Small intestine (tissue), 7 donors: ENCODE data around the gene TNFRSF8. TPM values are rescaled to one million over a fixed set of nuclear protein-coding genes. Genes with fewer than 3 reads are reported as not detected.
A peak's percentile ranks its signal among the peaks of the same experiment; 100 is the strongest.

Source experiments
- DNase-seq, 2 donors: peaks; one replicate each; pipeline versions ENCODE4 v3.0.0 to v3.0.0-alpha.2; 2013
- FAIRE-seq: peaks from 2 replicates; lab custom pipeline; 2012; peaks lifted over from hg19 to GRCh38; lab: Jason Lieb, UNC
- H3K27ac ChIP-seq, 3 donors: one replicate each; pipeline ENCODE4 v1.5.1; 2013; ENCODE audit warnings: low read length in 2 of 3, mild to moderate bottlenecking in 2 of 3, control low read depth in 1 of 3, inconsistent platforms in 1 of 3, low read depth in 1 of 3, moderate library complexity in 1 of 3
- H3K27me3 ChIP-seq, 3 donors: one replicate each; pipeline ENCODE4 v1.6.1; 2013; ENCODE audit warnings: low read length in 3 of 3, inconsistent platforms in 1 of 3; ENCODE audit not compliant: control insufficient read depth in 3 of 3, insufficient read depth in 3 of 3
- H3K36me3 ChIP-seq, 3 donors: one replicate each; pipeline ENCODE4 v1.6.1; 2013; ENCODE audit warnings: low read length in 3 of 3, inconsistent platforms in 1 of 3, low read depth in 1 of 3, mild to moderate bottlenecking in 1 of 3, moderate library complexity in 1 of 3; ENCODE audit not compliant: control insufficient read depth in 3 of 3, insufficient read depth in 2 of 3
- H3K4me1 ChIP-seq, 3 donors: one replicate each; pipeline ENCODE4 v1.6.1; 2013; ENCODE audit warnings: low read length in 2 of 3, inconsistent platforms in 1 of 3, low read depth in 1 of 3, mild to moderate bottlenecking in 1 of 3, moderate library complexity in 1 of 3; ENCODE audit not compliant: control insufficient read depth in 3 of 3, insufficient read depth in 2 of 3
- H3K4me3 ChIP-seq, 3 donors: one replicate each; pipeline ENCODE4 v1.5.1; 2013; ENCODE audit warnings: low read length in 3 of 3, control low read depth in 1 of 3, inconsistent platforms in 1 of 3, low read depth in 1 of 3, mild to moderate bottlenecking in 1 of 3, moderate library complexity in 1 of 3
- H3K9me3 ChIP-seq, 2 donors: one replicate each; pipeline ENCODE4 v1.6.1; 2013; ENCODE audit warnings: low read depth in 1 of 2, low read length in 1 of 2; ENCODE audit not compliant: control insufficient read depth in 2 of 2, insufficient read depth in 1 of 2
- WGBS, 3 donors: extraction: QIAGEN DNeasy Blood & Tissue Kit; methylation state at CpG; one replicate each; pipeline ENCODE4 v1.1.7; 2013; 5-methylcytosine and 5-hydroxymethylcytosine counted together
- polyA plus RNA-seq, 4 donors: library from polyadenylated mRNA; stranded (reverse) in 3 of 4; unstranded in 1 of 4; fragments of 200-250 nt in 3 of 4; fragments of 120-200 nt in 1 of 4; gene quantifications; one replicate each; pipeline versions ENCODE4 v1.2.1 to v1.2.3, GENCODE V29; 2013
- donor health status: healthy with polysubstance abuse.
- donor health status: control.
- donor health status: control.
- donor health status: Bipolar disorder and iron deficiency.
- donor health status: healthy.

TNFRSF8 gene
- polyA plus RNA-seq, 4 donors: 0.10 to 2.1 (median 0.54) TPM; not detected in 1

DNA sequence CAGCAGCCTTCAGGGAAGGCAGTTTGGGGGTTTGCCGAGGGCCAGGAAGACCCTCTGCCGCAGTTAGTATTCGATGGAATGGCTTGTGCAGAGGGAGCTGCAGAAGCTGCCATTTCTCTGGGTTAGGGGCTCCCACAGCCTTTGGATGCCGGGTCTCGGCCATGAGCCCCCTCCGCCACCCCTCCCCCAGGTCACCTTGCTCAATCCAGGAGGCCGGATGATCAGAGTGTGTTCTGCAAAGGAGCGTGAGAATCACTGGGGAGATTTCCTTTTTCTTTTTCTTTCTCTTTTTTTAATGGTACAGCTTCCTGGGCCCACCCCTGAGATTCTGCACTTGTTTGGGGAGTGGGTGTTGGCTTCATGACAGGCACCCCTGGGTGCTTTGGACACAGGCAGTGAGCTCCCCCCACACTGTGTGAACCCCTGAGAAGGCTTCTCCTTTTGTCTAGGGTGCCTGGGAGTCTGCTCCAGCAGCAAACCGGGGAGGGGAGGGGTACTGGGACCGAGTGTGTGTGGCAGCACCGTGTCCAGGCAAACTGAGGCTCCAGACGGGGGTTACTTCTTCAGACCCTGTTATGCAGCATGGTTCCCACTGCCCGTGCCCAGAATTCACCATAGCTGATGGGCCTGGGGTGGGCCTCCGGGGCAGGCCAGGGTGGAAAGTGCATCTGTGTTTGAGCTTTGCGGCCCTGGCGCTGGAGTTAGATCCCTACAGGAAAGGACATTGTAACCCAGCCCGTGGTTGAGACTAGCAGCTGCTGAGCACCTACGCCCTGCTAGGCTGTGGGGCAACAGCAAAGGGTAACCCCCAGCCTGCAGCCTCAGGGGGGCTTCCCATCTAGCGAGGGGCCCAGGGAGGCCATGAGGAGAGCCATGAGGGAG, 122.2 kb downstream of the TNFRSF8 start:
- FAIRE-seq (no peak), DNase-seq (no peak)
- H3K27ac ChIP-seq: peak overlapping the region; percentile 73 to 90 (median 80)
- 62 to 69% (median 69%) methylated on average over 19 of the region's 19 CpGs for WGBS, 3 donors
- no peaks in the 10 kb centered on the region for H3K27me3 ChIP-seq
- peaks cover 10 to 47% (median 14%) of the 10 kb centered on the region in 3 donors for H3K4me1 ChIP-seq
- H3K36me3 ChIP-seq: peaks cover 3 to 28% (median 5%) of the 10 kb centered on the region in 3 donors
- H3K4me3 ChIP-seq: peak overlapping the region in 1 of 3 donors; percentile 0
- no peaks in the 10 kb centered on the region for H3K9me3 ChIP-seq

DNA sequence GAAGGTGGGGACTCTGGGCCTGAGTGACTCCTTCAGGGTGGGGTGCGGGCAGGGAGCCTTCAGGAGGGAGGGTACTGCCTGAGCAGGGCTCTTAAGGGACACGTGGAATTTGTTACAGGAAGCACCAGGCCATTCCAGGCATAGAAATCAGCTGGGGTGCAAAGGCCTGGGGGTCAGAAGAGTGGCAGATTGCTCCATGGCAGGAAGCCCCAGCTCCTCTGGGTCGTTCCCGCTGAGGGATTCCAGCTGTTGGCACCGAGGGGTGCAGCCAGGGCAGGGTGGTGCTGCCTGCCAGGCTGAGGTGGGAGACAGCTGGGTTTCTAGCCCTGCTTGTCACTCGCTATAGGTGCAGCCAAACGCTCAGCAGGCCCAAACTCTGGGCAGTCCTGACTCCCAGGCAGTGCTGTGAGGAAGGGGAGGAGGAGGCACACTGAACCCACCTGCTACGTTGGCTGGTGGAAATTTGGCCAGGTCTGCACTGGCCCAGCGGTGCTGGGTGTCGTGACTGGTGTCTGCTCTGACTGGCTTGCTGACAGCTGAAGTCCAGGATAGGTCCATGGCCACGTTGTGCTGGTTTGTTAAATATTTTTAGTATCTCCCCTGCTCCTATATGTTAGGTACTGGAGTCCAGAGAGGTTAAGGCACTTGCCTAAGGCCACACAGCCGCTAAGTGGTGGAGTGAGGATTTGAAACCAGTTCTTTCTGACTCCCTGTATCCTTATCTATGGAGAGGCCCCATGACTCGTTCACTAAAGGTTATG, 123.0 kb downstream of the TNFRSF8 start:
- H3K4me3 ChIP-seq: no peak overlapping the region
- 45 to 54% (median 50%) methylated on average over 13 of the region's 13 CpGs for WGBS, 3 donors
- no peaks in the 10 kb centered on the region for H3K9me3 ChIP-seq
- DNase-seq (peak; percentile 67 to 77), FAIRE-seq (no peak)
- peaks cover 10 to 45% (median 14%) of the 10 kb centered on the region in 3 donors for H3K4me1 ChIP-seq
- peak overlapping the region; percentile 73 to 90 (median 80) for H3K27ac ChIP-seq
- H3K27me3 ChIP-seq: no peaks in the 10 kb centered on the region
- peaks cover 0 to 27% (median 8%) of the 10 kb centered on the region in 3 donors for H3K36me3 ChIP-seq

DNA sequence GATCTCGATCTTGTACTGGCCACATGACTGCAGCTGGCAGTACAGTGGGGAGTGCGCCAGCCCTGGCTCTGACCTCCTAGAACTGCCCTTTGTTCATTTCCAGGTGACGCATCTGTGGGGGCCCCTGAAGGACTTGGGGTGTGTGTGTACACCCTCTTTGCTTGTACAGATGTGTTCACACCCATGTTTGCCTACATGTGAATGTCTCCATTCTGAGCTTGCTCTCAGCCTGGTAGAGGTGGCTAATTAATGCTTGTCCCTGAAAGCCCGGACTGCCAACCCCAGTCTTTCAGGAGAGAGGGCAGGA, 123.5 kb downstream of the TNFRSF8 start:
- 18 to 58% (median 30%) methylated on average over 4 of the region's 4 CpGs for WGBS, 3 donors
- DNase-seq (peak; percentile 92 to 97), FAIRE-seq (no peak)
- no peaks in the 10 kb centered on the region for H3K27me3 ChIP-seq
- no peaks in the 10 kb centered on the region for H3K9me3 ChIP-seq
- H3K36me3 ChIP-seq: peaks cover 0 to 28% (median 7%) of the 10 kb centered on the region in 3 donors
- H3K27ac ChIP-seq: peak overlapping the region; percentile 45 to 90 (median 80)
- H3K4me1 ChIP-seq: peaks cover 10 to 45% (median 14%) of the 10 kb centered on the region in 3 donors
- H3K4me3 ChIP-seq: no peak overlapping the region

DNA sequence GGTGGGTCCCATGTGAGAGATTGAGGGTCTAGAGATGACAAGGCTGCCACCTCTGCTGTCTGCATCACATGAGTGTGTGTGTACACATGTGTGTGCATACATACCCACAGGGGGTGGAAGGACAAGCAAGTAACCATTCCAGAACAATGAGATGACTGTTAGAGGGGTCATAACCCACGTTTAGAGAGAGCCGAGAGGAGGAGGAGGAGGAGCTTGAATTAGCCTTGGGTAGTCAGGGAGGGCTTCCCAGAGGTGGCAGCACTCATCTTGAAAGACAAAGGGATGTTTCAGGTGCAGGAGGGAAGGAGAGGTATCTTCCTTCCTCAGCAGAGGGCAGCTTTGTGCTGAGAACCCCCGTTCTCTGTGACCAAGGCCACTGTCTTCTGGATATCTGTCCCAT, 125.0 kb downstream of the TNFRSF8 start:
- Histone ChIP-seq H3K9me3 (no peaks in the 10 kb centered on the region), H3K36me3 (peaks cover 0 to 28% (median 10%) of the 10 kb centered on the region in 3 donors), H3K4me3 (no peak overlapping the region), H3K27me3 (no peaks in the 10 kb centered on the region), H3K4me1 (peaks cover 10 to 45% (median 14%) of the 10 kb centered on the region in 3 donors), H3K27ac (peak overlapping the region in 2 of 3 donors; percentile 42 to 79)
- no peak for FAIRE-seq
- WGBS, 3 donors: 34 to 54% (median 45%) methylated on average over 3 of the region's 3 CpGs
- DNase-seq: no peak

DNA sequence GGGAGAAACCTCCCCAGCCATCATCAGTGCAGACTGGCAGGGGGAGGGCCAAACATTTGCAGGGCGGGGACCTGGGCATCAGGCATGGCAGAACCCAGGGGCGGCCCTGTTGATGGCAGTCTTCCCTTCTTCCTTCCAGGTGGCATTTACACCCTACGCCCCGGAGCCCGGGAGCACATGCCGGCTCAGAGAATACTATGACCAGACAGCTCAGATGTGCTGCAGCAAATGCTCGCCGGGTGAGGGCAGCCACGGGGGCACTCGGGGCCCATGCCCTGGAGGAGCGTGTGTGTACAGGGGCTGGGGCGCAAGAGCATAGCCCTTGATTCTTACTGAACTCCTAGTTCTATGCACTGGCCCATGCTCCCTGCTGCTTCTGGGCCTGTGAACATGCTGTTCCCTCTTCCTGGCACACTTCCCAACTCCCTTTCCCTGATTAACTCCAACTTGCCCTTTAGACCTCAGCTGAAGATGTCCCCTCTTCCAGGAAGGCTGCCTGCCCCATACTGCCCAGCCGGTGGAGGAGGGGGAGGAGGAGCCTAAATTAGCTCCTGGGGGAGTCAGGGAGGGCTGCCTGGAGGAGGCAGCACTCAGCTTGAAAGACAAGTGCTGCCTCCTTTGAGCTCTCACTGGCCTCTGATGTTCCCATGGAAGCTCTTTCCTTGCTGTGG, 125.7 kb downstream of the TNFRSF8 start:
- FAIRE-seq: no peak
- Histone ChIP-seq H3K27me3 (no peaks in the 10 kb centered on the region), H3K9me3 (no peaks in the 10 kb centered on the region), H3K36me3 (peaks cover 0 to 34% (median 15%) of the 10 kb centered on the region in 3 donors), H3K4me1 (peaks cover 10 to 43% (median 14%) of the 10 kb centered on the region in 3 donors), H3K4me3 (no peak overlapping the region), H3K27ac (peak overlapping the region in 2 of 3 donors; percentile 42 to 79)
- 24 to 64% (median 48%) methylated on average over 13 of the region's 13 CpGs for WGBS, 3 donors
- DNase-seq: peak in 1 of 2 donors; percentile 93

DNA sequence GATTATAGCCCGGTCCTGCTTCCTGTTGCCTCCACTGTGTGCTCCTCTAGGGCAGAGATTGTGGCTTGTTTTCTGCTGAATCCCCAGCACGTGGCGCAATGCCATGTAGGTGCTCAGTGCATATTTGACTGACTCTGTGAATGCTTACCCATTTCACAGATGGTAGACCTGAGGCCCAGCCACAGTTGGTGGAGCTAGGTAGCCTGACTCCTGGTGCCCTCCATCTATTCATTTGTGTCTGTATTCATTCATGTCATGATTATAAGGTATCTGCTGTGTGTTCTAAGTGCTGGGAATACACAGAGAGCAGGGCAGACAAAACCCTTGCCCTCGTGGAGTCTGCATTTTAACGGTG, 126.2 kb downstream of the TNFRSF8 start:
- DNase-seq (no peak), FAIRE-seq (no peak)
- Histone ChIP-seq H3K9me3 (no peaks in the 10 kb centered on the region), H3K27me3 (no peaks in the 10 kb centered on the region), H3K27ac (peak overlapping the region in 2 of 3 donors; percentile 42 to 79), H3K4me3 (no peak overlapping the region), H3K36me3 (peaks cover 2 to 39% (median 21%) of the 10 kb centered on the region in 3 donors), H3K4me1 (peaks cover 7 to 38% (median 14%) of the 10 kb centered on the region in 3 donors)
- 76 to 80% (median 78%) methylated on average over 5 of the region's 5 CpGs for WGBS, 3 donors

DNA sequence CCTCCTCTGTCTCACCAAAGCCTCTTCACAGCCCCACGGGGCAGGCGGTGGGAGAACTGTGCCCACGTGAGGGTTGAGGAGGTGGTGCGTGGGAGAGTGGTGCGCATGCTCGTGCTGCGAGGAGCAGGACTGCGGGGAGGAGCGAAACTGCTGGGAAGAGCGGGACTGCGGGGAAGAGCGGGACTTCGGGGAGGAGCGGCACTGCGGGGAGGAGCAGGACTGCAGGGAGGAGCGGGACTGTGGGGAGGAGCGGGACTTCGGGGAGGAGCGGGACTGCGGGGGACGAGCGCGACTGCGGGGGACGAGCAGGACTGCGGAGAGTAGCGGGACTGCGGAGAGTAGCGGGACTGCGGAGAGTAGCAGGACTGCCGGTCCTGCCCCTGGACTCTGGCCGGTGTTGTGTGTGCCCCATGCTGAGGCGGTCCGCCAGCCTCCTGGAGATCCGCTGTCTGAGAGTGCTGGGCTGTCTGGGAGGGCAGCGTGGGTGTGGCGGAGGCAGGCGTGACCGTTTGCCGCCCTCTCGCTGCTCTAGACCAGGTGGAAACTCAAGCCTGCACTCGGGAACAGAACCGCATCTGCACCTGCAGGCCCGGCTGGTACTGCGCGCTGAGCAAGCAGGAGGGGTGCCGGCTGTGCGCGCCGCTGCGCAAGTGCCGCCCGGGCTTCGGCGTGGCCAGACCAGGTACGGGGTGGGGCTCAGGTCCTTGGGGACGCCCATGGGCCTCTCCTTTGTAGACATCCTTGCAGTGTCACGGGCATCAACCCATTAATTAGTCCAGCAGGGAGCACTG, 128.3 kb downstream of the TNFRSF8 start:
- Histone ChIP-seq H3K36me3 (peaks cover 3 to 49% (median 25%) of the 10 kb centered on the region in 3 donors), H3K27ac (no peak overlapping the region), H3K27me3 (no peaks in the 10 kb centered on the region), H3K4me3 (no peak overlapping the region), H3K9me3 (no peaks in the 10 kb centered on the region), H3K4me1 (peaks cover 3 to 16% (median 8%) of the 10 kb centered on the region in 3 donors)
- WGBS, 3 donors: 91 to 94% (median 92%) methylated on average over 56 to 58 of the region's 58 CpGs
- DNase-seq: no peak
- no peak for FAIRE-seq
